ENCODE results near the gene PPP4R3B.

PPP4R3B gene

DNA sequence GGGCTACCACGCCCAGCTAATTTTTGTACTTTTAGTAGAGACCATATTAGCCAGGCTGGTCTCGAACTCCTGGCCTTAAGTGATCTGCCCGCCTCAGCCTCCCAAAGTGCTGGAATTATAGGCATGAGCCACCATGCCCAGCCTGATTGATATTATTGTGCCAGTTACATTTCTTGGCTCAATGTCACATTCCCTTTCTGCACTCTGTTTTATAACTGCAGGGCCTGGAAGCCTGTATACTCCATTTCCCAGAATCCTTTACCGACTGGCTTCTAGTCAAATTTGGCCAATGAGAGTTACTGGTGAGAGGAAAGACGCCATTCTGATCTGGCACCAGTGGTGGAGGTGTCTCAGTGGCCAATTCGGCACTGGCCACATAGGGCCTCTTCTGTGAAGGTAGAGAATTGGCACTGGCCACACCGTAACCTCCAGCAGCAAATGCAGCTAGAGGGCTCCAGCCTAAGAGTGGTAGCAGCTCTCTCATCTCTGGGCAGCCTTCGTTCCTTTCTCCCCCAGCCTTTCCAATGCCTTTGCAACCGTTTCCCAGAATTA, 114.8 kb downstream of the PPP4R3B start:
- DNase-seq = no peak

DNA sequence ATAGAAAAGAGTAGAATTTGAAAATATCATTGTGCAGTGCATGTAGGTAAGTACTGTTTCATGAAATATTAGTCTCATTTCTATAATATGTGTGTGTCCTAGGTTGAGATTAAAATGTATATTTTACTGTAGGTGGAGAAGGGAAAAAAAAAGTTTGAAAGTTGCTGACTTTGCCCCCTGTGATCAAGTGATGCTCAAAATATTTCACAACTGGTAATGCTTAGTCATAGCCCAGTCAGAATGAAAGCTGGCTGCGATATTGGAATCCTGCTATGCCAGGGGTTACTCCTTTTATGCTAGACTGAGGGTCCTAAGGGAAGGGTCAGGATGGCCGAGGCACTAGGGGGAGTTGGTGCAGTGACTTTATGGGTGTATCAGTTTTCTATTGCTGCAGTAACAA, 117.4 kb downstream of the PPP4R3B start:
- DNase-seq = no peak

DNA sequence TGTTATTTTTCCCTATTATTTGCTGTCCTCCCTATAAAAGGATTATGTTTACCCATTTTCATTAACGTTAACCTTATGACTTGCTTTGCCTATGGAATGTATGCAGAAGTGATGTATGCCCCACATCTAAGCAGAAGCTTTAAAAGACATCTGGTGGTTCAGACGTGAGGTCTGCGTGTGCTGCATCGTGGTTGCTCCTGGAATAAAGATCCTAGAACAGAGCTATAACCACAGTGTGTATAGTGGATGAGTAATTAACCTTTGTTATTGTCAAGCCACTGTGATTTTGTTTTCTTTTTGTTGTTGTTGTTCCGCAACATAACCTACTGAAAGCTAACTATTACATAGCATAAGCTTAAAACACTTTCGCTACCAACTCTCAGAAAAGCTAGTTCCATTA, 118.8 kb downstream of the PPP4R3B start:
- no peak for DNase-seq
